Suppressor macrophage (primary cell): ENCODE measurements around the gene MAGI1.

Source experiments
- DNase-seq, 4 experiments: peaks; one replicate each; pipeline ENCODE4 v3.0.0-alpha.2; 2020 to 2022

The MAGI1 gene

GRCh38 chr3:65385805-65386204 is 652.9 kb downstream of the MAGI1 start:
- no peak for DNase-seq

- no peak for DNase-seq
Observed at GRCh38 chr3:65381496-65382010, 657.2 kb downstream of the MAGI1 start.

GRCh38 chr3:65379223-65379622 is 659.5 kb downstream of the MAGI1 start:
- DNase-seq, result no peak

- DNase-seq, result no peak
Observed at GRCh38 chr3:65377637-65378036, 661.1 kb downstream of the MAGI1 start.

- no peak for DNase-seq
Observed at GRCh38 chr3:65376426-65376825, 662.3 kb downstream of the MAGI1 start.

DNA sequence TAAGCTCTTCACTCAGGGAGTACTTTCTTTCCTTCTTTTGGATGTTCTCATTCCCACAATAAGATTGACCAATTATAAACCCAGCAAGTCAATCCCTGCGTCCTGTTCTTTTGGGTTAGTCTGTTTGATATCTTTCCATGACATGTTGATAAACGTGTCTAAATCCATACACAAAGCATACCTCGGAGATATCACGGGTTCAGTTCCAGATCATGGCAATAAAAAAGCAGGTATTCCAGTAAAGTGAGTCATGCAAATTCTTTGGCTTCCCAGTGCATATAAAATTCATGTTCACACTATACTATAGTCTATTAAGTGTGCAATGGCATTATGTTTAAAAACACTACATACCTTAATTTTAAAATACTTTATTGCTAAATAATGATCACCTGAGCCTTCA is 667.7 kb downstream of the MAGI1 start:
- DNase-seq, result no peak

DNA sequence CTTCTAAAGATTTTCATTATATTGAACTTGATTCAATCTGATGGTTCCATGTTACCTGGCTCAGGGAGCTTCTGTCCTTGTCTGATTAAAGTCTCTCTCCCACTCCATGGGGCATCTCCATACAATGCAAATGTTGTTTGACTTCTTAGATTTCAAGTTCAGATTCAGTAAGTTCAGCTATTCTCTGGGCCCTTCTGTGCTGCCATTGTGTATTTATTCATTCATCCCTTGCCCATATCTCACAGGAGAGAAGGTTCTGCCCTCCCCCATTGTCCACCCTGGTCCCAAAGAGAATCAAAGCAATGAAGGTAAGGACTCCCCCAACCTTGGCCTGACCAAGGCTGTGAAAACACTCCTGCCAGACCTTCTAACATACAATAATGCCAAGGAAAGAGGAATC is 669.9 kb downstream of the MAGI1 start:
- DNase-seq, result no peak

- DNase-seq, result no peak
Observed at GRCh38 chr3:65362688-65363087, 676.0 kb downstream of the MAGI1 start.

- DNase-seq, result no peak
Observed at GRCh38 chr3:65361448-65361847, 677.3 kb downstream of the MAGI1 start.

- no peak for DNase-seq
Observed at GRCh38 chr3:65356331-65357248, 682.1 kb downstream of the MAGI1 start.

- DNase-seq, result no peak
Observed at GRCh38 chr3:65354880-65355279, 683.8 kb downstream of the MAGI1 start.

GRCh38 chr3:65352951-65353350 is 685.8 kb downstream of the MAGI1 start:
- DNase-seq, result no peak

DNA sequence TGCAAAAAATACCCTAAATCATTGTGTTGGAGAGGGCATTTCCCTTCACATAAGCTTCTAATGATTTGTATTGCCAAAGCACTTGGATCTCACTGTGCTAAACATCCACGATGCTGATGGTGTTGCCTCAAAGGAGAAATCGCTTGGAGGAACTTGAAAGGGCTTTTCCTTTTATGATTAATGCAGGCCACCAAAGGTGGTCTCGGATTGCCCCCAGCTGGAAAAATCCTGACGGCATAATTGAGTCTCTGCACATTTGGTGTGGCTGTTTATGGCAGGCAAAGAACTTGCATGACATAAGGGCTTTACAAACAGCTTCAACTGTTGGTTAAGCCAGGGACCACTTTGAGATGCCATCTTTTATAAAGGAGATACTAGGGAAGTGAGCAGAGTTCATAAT is 687.0 kb downstream of the MAGI1 start:
- no peak for DNase-seq

DNA sequence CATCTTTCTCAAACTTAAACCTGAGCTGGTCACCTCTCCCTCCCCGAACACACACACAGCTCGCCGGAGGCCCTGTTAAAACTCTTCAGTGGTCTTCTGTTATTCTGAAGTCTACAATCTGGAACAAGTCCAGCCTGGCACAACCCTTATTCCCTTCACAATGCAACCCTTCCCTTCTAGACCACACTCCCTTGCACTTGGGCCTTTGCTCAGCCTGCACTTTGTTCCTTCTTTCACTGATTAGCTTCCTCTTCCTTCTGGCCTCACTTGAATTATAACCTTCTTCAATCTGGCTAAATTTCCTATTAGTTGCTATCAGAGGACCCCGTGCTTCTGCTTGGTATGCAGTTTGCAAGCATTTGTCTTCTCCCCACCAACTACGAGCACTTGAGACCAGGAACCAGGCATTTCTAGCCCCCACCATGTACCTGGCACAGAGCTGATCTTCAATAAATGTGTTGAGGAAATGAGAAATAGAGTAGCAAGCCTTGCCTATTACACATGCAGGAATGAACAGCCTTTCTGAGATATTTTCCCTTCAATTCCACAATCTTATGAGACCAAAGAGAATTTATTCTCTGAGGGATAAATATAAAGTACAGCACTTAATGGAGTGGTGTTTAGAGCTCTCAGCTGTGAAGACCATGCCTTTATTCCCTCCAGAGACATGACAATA is 687.8 kb downstream of the MAGI1 start:
- DNase-seq, result no peak

- DNase-seq, result no peak
Observed at GRCh38 chr3:65348398-65348995, 690.2 kb downstream of the MAGI1 start.

GRCh38 chr3:65347166-65347565 is 691.6 kb downstream of the MAGI1 start:
- no peak for DNase-seq

GRCh38 chr3:65344846-65345245 is 693.9 kb downstream of the MAGI1 start:
- DNase-seq, result no peak

DNA sequence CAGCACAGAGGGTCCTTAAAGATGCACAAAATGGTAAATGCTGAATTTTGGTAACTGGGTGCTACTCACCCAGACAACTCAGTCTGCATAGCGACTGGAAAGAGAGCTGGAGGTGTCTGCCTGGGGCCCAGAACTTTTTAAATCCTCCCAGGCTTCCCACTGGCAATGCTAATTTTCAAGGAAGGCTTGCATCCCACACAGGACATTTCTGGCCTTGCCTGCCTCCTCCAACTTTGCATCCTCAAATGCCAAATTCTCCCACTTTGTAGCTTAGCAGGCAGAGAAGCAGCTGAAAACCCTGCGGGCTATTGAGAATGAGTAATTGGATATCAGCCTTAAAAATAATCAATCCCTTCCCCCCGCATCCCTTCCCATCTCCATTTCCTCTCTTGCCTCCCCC is 694.3 kb downstream of the MAGI1 start:
- no peak for DNase-seq

DNA sequence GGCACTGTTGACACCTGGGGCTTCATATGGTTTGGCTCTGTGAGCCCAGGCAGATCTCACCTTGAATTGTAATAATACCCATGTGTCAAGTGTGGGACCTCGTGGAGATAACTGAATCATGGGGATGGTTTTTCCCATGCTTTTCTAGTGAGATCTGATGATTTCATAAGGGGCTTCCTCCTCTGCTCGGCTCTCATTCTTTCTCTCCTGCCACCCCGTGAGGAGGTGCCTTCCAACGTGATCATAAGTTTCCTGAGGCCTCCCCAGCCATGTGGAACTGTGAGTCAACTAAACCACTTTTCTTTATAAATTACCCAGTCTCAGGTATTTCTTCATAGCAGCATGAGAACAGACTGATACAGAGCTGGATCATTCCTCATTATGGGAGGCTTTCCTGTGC is 695.0 kb downstream of the MAGI1 start:
- no peak for DNase-seq

DNA sequence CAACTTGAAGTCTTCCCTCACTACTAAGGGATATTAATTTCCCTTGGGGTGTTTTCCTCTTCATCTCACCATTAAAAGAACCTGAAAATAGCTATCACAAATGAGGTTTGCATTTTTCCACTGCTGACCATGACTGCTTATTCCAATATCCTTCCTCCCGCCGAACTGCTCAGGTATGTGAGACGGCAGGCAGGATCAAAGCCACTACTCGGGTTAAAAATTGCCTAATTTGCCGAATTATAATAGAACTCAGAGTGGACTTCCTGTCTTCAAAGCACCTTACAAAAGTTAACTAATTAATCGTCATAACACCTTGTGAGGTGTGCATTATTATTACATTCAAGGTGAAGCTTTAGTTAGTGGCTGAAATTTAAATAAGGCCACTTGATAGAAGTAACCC is 695.7 kb downstream of the MAGI1 start:
- DNase-seq, result no peak

- DNase-seq, result peak; percentile 38 to 66 (median 46)
Observed at GRCh38 chr3:65342084-65342683, 696.5 kb downstream of the MAGI1 start.

- DNase-seq, result no peak
Observed at GRCh38 chr3:65339192-65339740, 699.5 kb downstream of the MAGI1 start.

GRCh38 chr3:65338571-65338970 is 700.1 kb downstream of the MAGI1 start:
- DNase-seq, result no peak
